ENCODE data around the gene CADM1. TPM values are rescaled to one million over a fixed set of nuclear protein-coding genes. Genes with fewer than 3 reads are reported as not detected.

CADM1 gene
- total and polyA plus RNA-seq, 10 of the 15 experiments (the other 5 are each of a cell fraction or from before 2014, with no cell fraction given) = 0.03 to 0.48 (median 0.15) TPM; not detected in 3

DNA sequence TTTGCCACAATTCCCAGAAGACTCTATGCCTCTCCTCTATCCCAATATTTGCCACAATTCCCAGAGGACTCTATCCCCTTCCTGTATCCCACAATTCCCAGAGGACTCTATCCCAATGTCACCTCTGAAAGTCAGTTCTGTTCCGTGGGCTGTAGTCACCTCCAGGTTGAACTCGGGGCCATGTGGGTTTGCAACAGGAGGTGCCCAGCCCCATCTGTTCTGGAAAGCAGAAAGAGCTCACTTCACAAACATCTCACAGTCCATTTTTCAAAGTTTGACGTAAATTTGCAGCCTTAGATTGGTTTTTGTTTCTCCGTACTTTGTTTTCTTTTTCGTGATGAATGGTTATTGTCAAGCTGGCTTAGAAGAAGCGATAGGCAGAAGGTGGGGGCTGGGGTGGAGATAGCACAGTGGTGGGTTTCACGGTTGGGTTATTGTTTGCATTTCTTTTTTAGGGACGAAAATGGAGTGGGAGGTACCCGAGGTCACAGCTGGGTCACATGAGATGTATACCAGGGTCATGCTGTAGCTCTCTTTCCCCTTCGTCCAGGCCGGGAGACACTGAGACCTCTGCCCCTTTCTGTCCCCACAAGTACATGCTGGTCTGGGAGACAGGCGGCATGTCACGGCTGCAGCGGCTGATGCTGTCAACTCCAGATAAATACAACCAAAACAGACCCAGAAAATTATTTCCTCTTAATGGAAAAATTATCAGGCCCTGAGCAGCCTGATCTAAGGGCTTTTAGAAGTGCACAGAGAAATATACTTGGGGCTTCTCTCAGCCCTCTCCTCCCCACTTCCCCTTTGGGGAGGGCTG lies 374.5 kb downstream of the CADM1 start:
- Histone ChIP-seq H3K4me2 (ENCODE audit: control insufficient read depth, insufficient read depth) (no peak overlapping the region), H4K20me1 (ENCODE audit: control insufficient read depth, insufficient read depth) (no peaks in the 10 kb centered on the region), H3K4me3 (no peak overlapping the region), H3K9me3 (replicated peaks; ENCODE audit: control insufficient read depth, insufficient read depth, low read length) (no peaks in the 10 kb centered on the region; the same call in 1 of the 3 replicates), H2AFZ (ENCODE audit: control insufficient read depth, low read depth, low read length) (no peak overlapping the region), H3K9ac (ENCODE audit: control insufficient read depth, insufficient read depth, low read length) (no peak overlapping the region), H3K36me3 (ENCODE audit: control insufficient read depth in 2 of 2, insufficient read depth in 2 of 2, low read length in 1 of 2) (no peaks in the 10 kb centered on the region), H3K27me3 (replicated peaks in 1 of 2; ENCODE audit: control insufficient read depth in 2 of 2, insufficient read depth in 2 of 2, low read length in 1 of 2) (peaks cover 0 to 4% of the 10 kb centered on the region in 2 experiments; a peak in 2 of 4 replicates), H3K4me1 (ENCODE audit: control insufficient read depth, insufficient read depth, low read length) (no peaks in the 10 kb centered on the region), H3K27ac (ENCODE audit: control insufficient read depth, insufficient read depth) (no peak overlapping the region), H3K79me2 (ENCODE audit: control insufficient read depth, insufficient read depth, low read length) (no peaks in the 10 kb centered on the region)
- TF ChIP-seq, protein P1, sequence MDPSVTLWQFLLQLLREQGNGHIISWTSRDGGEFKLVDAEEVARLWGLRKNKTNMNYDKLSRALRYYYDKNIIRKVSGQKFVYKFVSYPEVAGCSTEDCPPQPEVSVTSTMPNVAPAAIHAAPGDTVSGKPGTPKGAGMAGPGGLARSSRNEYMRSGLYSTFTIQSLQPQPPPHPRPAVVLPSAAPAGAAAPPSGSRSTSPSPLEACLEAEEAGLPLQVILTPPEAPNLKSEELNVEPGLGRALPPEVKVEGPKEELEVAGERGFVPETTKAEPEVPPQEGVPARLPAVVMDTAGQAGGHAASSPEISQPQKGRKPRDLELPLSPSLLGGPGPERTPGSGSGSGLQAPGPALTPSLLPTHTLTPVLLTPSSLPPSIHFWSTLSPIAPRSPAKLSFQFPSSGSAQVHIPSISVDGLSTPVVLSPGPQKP (IDR thresholded peaks at IDR 0.05; ENCODE audit: low read depth, low read length) = no peak
- TF ChIP-seq CEBPB (IDR thresholded peaks at IDR 0.05; ENCODE audit: borderline replicate concordance in 1 of 2, low read depth in 2 of 2, low read length in 2 of 2) (no peak), ZSCAN29 (IDR thresholded peaks at IDR 0.05) (no peak), MYC (IDR thresholded peaks at IDR 0.05; ENCODE audit: insufficient read depth, insufficient read length, insufficient replicate concordance, low read length, severe bottlenecking) (no peak), NR2F1 (conservative IDR thresholded peaks at IDR 0.05) (no peak), IKZF1 (conservative IDR thresholded peaks at IDR 0.05) (no peak), TBL1XR1 (IDR thresholded peaks at IDR 0.05; ENCODE audit: low read depth, low read length) (no peak), JUND (IDR thresholded peaks at IDR 0.05; ENCODE audit: low read depth, low read length) (no peak), EED (IDR thresholded peaks at IDR 0.05; ENCODE audit: low read depth) (no peak)
- TF ChIP-seq, protein P2, sequence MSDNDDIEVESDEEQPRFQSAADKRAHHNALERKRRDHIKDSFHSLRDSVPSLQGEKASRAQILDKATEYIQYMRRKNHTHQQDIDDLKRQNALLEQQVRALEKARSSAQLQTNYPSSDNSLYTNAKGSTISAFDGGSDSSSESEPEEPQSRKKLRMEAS (IDR thresholded peaks at IDR 0.05; ENCODE audit: low read depth, low read length) = no peak
- ATAC-seq (no peak), DNase-seq (ENCODE audit: low read depth, low spot score) (no peak), FAIRE-seq (no peak)
- WGBS (ENCODE audit: insufficient coverage, insufficient replicate concordance, low lambda C conversion rate, missing lambda C conversion rate) = 47% methylated on average over 14 of the region's 14 CpGs
- intact Hi-C loops (cut with micrococcal nuclease; ENCODE audit: unreplicated experiment) = no loop called here
- in situ Hi-C loops (cut with MboI) = no loop called here
- POLR2A ChIA-PET = no interaction called here
- SMC1A ChIA-PET (ENCODE audit: uncharacterized antibody, unreplicated experiment) = no interaction called here
- CTCF ChIA-PET = no interaction called here
- RAD21 ChIA-PET (ENCODE audit: unreplicated experiment) = no interaction called here
- no TSS peak for BruUV-seq (replicated peaks)
